Colon (tissue), 2 donors: ENCODE results near the gene NFASC.

ENCODE experiments used
- FAIRE-seq: peaks from 2 replicates; lab custom pipeline; 2012; peaks lifted over from hg19 to GRCh38; lab: Jason Lieb, UNC
- donor health status: control.
- donor health status: control.

NFASC gene

DNA sequence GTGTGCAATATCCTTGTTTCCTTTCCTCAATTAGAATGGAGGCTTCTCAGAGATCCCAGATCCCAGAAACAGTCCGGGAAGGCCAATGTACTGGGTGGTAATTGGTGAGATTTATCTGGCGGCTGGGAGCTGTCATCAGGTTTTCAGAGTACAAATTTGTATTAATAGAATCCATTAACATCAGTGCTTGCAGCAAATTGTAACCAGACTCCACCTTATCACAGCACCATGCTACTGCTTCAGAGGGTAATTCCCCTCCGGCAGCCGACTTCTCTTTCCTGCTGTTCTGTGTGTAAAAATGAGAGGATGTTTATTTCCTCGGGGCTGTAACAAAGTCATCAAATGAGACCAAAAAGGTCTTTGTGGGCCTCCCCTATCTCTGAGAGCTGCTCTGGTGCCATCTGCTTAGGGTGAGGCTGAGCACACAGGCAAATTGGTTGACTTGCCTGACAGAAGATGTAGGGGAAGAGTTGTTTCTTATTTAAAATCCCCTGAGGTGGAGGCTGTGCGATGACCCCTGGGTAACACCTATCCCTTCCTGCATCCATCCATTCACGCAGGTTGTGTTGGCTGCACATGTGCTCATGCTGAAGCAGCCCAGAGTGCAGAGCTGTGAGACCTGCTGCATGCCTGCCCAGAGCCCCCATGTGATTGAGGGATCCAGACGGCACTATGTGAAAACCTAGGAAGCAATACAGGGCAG lies 19.2 kb downstream of the NFASC start:
- FAIRE-seq: no peak

DNA sequence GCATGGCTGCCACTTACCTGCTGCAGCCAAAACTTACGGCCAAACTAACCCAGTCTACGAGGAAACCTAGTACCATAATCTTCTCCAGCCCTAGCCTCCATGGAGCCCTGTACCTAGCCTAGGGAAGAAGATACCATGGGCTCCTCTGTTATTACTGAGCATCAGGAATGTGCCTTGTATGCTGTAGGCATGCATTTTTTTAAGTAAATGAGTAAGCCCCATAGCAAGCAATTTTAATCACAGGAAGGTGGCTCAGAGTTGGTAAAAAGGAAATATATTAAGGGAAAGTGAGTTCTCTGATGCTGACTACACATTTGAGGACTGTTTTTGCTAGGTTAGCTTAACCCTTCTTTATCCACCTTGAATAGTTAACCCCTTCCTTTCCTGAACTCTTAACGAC lies 21.2 kb downstream of the NFASC start:
- FAIRE-seq: no peak

DNA sequence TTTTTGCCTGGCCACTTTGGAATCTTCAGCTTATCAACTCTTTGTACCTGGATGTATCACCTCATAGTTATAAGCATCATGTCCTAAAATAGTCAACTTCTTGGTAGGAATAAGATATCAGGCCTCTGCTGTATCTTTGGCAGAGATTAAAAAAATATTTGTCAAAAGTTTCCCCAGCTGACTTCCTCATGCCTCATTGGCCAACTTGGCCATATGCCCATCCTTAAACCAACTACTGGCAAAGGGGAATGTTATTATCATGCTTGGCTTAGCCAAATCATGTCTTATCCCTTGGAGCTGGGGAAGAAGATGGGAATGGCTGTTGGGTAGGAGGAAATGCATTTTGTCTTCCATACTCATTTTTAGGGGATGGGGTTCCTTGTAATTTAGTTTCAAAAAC lies 23.4 kb downstream of the NFASC start:
- FAIRE-seq: no peak

DNA sequence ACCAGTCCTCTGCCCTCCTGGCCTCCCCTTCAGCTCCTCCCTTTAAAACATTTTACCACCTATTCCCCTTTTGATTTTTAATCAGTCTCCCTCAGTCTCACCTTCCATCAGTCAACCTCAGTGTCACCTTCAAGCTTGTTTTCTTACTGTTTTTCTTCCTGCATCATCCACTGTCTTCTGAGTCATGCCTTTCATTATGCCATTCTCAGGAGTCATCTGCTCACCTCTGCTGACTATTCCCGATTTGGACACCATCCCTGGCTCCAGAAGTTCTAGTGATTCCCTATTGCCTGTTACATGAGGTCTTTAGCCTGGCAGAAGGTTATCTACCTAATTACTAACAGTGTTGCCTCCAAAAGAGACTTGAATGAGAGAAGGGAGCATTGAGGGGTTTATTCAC lies 23.9 kb downstream of the NFASC start:
- no peak for FAIRE-seq

DNA sequence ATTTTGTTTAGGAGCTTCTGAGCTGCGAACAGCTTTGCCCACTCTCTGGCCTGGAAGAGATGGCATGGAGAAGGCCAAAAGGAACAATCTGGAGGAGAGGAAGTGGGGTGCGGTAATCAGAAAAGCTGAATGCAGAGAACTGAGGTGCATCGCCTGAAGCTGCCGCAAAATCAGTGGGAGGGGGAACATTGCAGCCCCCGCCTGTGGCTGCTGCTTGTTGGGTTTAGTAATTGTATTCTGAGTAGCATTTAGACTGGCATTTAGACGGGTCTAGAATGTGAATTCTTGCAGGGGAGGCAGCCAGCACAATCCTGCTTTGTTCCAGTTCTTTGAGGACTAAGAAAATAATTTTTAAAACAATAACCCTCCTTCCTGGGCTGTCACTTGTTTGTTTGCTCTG lies 25.4 kb downstream of the NFASC start:
- no peak for FAIRE-seq

DNA sequence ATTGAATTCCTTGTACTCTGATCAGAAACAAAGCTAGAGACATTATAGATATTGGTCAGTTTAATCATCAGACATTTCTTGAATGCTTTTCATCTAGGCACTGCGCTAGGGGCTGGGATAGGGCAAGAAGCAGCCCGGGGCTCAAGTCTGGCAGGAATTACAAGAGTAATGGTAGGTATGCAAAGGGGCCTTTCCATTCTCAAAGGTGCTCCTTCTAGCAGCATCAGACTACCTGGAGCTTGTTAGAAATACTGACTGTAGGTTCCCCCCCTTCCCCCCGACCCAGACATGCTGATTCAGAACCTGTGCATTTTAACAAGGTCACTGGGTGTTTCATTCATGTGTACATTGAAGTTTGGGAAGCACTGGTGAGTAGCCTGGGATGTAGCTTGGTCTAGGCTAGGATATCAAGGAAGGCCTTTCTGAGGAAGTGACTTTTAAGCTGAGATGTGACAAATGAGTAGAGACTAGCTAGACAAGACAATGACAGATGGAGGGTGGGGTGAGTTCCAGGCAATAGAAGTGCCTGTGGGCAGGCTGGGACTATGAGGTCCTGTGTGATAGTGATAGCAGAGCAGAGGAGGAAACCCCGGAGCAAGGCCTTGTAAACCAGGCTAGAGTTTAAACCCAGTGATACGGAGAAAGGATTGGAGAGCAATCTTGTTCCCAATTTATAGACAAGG lies 26.3 kb downstream of the NFASC start:
- no peak for FAIRE-seq

DNA sequence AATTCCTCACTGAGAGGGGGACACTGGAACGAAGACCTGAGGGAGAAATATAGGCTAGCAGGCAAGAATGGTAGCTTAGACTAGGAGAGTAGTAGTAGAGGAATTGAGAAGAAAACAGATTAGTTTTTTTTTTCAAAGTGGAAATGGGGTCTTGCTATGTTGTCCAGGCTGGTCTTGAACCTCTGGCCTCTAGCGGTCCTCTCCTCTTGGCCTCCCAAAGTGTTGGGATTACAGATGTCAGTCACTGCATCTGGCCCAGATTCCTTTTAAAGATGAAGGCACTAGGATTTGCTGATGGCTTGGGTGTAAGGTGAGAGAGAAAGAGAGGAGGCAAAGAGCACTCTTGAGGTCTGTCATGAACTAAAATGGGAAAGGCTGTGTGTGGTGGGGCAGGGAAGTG lies 30.1 kb downstream of the NFASC start:
- FAIRE-seq: no peak

DNA sequence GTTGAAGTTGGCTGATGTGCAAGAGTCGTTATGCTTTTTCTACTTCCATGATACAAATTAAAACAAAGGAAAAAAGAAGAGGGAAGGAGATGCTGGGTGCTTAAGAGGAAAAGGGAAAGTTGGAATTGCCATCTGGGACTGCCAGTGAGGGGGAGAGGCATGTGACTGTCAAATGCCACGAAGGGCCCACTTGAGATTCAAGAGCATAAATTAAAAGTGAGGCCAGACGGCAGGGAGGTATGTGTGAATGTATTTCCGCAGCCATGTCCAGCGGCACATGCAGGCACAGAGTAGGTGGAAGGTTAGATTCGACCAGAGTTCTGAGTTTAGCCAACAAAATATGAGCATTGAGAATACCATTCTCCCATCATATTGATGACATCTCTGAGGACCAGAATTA lies 32.0 kb downstream of the NFASC start:
- FAIRE-seq: no peak

DNA sequence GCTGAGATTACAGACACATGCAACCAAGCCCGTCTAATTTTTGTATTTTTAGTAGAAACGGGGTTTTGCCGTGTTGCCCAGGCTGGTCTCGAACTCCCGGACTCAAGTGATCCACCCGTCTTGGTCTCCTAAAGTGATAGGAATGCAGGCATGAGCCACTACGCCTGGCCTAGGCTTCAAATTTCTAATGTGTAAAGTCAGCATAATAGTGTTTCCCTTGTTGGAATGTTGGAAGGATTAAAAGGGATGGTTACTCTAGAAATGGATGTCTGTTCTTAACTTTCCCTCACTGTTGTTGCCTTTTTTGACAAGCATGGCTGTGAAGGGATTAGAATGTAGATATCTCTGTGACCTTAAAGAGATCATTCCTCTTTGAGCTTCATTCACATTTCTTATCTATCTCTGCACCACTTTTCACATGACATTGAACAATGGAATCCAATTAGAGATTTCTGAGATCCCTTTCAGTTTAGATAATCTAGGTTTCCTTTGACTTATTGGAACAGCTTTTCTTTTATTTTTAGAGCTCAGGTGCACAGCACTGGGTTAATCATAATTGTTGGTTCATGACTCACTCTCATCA lies 33.7 kb downstream of the NFASC start:
- no peak for FAIRE-seq

DNA sequence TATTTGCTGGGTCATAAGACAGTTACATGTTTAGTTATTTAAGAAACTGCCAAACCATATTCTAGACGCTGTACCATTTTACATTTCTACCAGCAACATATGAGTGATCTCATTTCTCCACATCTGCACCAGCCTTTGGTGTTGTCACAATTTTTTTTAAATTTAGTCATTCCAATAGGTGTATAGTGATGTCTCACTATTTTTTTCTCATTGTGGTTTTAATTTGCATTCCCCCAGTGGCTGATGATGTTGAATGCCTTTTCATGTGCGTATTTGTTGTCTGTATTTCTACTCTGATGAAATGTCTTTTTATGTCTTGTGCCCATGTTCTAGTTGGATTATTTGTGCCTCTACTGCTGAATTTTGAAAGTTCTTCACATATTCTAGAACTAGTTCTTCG lies 38.4 kb downstream of the NFASC start:
- no peak for FAIRE-seq

DNA sequence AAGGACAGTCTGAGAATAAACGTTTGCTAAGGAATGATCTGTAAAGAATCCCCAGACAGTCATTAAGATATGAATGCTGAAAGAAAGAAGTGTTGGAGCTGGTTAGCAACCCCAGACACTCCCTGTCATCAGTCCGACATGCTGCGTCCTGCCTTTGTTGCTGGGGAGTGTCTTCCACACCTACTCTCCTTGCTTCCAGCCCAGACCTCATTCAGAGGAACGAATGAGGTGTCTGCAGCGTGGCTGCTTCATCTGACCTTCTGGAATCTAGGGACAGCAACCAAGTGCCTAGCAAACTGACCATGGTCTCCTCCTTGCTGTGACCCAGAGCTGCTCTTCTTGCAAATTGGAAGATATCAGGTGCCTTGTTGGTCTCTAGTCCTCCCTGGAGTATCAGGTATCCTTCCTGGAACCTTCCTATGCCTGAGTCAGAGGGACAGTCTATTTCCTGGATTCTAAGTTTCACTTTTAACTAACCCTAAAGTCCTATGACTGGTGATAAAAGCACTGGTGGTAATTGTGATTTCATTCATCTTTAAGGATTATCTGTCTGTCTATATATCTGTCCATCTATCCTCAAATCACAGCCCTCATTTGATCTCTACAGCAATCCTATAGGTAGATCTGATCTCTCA lies 45.3 kb downstream of the NFASC start:
- FAIRE-seq: no peak

DNA sequence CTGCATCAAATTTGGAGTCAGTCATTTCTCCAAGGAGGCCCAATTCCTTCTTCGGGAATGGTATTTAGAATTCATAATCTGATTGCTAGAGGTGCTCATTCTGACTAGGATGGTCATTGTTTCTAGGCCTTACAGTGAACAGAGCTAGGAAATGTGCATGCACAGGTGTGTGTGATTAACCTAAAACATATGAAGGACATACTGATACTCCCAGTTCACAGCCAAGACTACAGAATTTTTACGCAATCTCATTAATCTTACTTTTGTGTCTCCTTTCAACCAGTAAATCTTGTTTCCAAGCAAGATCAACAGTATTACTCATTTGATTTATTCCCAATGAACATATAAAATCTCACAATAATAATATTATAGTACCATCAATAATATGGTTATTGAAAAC lies 47.1 kb downstream of the NFASC start:
- FAIRE-seq: no peak

DNA sequence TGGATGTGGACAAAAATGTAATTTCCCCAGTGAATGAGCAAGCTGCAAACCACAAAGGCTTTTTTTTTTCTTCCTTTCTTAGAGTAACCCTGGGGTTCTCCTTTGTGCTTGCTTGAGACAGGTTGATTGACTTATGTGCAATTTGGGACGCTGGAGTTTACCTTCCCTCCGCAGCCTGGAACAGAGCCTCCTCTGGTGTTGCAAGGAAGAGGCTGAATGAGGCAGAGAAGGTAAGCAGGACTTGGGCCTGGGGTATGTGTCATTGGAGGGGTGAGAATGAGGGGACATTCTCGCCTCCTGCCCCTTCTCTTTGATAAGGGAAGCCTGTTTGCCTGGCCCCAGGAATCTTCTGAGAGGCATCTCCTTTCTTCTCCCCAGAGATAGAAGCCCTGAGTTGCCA lies 49.8 kb downstream of the NFASC start:
- FAIRE-seq: no peak

DNA sequence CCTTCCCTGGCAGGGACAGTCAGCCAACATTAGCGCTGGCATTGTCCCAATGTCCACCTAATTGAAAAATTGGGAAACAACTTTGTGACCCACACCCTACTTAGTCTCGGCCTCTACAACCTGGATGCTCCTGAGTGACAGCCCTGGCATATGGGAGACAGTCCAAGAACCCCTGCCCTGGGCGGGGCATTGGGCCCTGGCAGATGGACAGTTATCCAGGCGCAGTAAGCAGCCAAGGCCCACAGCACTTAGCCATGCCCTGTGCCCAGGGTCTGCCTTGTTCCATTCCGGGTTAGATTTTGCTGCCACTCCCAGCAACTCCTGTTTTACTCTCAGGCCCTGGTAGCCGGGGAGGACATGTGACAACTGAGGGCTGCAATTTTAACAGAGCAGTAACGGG lies 50.3 kb downstream of the NFASC start:
- no peak for FAIRE-seq

DNA sequence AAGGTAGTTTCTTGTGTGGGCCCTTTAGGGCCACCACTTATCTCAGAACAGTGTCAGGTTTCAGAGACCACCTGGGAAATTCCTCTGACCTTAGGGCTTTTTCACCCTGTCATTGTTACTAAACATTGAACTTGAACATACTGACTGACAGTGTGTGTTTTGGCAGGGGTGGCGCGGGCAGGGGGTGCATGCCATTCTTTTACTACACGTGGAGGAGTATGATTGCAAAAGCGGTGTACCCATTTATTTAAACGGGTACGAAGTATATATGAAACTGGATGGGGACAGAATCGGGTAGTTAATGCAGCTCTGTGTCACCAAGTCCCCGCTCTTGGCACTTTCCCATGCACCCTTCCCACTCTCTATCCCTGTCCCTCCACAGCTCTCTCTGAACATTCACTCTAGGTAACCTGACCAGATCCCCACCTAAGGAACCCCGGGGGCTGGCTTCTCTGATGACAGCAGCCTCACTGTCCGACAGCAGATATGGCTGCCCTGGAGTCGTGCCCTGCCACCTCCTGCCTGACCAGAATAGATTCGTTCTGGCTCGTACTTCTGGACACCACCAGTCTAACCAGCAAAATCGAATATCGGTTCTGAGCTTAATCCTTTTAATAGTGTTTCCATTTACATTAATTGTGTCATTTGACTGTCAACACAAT lies 51.3 kb downstream of the NFASC start:
- FAIRE-seq: no peak

DNA sequence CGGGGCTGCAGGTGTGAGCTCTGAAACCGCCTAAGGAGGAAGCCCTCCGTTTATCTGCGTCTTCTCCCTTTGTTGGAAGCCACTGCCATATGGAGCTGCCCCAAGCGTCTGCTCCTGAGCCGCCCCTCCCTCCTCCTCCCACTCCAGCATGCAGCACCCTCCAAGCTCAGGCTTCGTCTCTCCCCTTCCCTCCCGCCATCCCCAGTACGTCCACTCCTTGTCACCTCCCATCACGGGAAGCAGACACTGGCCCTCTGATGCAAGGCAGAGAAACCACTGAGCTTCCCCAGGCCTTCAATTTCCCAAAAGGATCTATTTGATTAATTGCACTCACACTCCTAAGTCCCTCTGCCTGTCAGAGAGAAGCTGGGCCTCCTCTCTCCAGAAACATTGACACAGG lies 52.5 kb downstream of the NFASC start:
- FAIRE-seq: no peak

DNA sequence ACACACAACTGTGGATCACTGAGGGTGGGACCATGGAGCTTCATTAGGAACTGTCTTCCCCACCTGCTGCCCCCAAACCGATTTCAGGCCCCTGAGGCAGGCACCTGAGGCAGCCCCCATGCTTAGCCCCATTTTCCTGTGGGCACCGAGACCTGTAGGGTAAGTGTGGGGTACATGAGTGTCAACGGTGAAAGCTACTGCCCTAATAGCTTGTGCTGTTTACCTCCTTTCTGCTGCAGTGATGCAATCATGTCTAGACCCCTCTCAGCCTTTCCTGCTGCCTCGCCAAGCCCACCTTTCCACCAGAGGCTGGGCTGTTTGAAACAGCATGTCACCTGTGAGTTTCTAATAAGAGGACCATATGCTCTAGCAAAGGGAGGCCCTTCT lies 53.0 kb downstream of the NFASC start:
- FAIRE-seq: no peak

DNA sequence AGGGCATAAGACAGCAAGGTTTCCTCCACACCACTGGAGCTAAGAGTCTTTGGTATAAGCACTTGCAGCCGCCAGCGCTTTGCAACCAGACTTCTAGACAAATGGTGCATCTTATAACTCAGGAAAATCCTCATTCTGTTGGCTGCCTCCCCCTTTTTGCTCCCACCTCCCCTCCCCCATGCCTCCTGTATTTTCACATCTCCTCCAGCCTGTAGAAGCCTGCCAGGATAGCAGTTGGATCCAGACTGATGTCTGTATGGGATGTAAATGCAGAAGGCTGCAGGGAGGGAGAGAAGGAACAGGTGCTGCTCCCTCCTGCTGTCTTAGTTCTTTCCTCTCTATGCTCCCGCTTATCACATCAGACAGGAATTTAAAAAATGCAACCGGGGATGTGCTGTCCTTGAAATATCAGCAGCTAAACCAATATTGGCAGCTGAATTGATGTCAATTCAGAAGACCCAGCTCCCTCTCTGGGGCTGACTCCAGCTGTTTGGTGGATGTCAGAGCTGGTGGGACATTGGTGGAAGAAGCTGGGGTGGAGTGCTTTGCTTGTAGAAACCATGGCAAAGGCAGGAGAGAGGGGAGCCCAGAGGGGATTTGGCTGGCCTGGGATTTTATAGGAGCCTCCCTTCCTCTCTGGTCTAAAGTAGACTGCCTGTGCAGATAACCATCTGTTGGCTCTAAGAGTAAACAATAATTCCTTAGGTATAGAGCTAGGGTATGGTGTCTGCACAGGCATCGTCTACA lies 53.5 kb downstream of the NFASC start:
- no peak for FAIRE-seq

DNA sequence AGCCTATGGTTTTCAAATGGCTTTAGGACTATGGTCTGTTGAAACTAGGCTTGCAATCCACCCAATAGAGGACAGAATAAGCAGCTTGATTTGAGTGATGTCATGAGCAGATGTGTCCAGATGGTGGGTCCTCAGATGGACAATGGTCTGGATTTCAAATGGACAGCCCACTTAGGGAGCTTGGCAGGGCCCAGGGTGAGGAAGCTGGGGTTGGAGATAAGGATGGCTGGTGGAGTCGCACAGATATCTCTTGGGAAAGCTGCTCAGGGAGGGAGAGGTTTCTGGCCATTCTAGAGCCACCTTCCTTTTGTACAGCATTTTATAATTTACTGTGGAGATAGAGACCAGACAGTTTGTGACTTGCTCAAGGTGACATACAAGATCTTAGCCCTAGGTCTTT lies 55.0 kb downstream of the NFASC start:
- no peak for FAIRE-seq

DNA sequence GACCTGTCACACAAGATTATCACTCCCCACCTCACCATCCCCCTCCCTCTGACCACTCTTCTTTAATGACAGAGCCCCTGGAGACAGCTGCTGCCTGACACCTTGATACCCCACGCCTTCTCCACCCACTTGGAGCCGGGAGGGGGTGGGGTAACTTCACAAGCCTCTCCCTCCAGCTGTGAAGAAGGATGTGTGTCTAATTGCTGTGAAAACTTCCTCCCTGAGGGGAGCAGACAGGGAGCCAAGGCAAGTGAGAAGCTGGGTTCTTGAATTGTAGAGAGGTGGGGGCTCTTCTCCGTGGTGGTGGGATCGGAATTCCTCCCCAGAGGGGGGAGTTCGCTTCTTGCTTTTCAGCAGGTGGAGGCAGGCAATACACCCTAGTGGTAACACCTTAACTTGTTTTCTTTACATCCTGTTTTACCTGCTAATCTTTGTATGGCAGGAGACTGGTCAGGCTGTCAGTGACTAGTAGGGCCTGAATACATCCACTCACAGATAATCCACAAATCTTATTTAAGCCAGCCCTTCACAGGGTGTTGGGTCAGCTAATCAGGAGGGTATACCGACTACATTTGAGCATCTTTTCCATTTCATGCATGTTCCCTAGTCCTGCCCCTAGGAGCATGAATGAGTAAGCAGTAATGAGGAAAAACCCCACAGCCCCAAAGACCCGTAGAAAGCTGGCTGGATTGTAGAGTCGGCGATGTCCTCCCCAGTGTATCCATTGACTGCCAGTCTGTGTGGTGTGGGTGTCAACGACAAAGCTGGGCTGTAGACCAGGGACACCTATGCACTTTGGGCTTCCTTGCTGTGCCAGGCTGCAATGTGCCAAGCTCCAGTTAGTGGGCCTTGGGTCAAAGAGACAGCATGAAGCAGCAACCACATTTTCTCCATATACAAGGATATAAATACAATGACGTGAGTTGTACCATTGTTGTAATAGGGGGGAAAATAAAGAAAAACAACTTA lies 57.3 kb downstream of the NFASC start:
- no peak for FAIRE-seq
